Activated CD8-positive, alpha-beta T cell treated with anti-CD3 and anti-CD28 coated beads for 36 hours (primary cell): Measurements from ENCODE around the gene TSKU. TPM values are rescaled to one million over a fixed set of nuclear protein-coding genes. Genes with fewer than 3 reads are reported as not detected.
"Not testable (repeated sequence)": the region's sequence is repeated elsewhere in the genome, so short reads cannot be mapped to it uniquely, and the experiment has no call there.

Source experiments
- ATAC-seq: fragments of 200-7000 bp; cut with Tn5 transposase; one replicate; pipeline ENCODE4 v1.10.0; 2021; ENCODE audit warnings: mild to moderate bottlenecking, moderate library complexity
- CTCF ChIA-PET: fragments of 350-600 bp; sonication (Branson Sonifier 250); formaldehyde crosslinking; loops from one replicate; lab custom pipeline; 2021; ENCODE audit warnings: antibody characterized with exemption; lab: Charles Lee
- POLR2A ChIA-PET: fragments of 350-600 bp; sonication (Branson Sonifier 250); formaldehyde crosslinking; loops from one replicate; lab custom pipeline; 2021; ENCODE audit warnings: antibody characterized with exemption; lab: Charles Lee
- DNase-seq: peaks from one replicate; pipeline ENCODE4 v3.0.0-alpha.2; 2020
- H3K27ac Mint-ChIP-seq: one replicate; pipeline ENCODE4 v1.8.0; 2021; ENCODE audit warnings: mild to moderate bottlenecking, mixed read lengths
- H3K27me3 Mint-ChIP-seq: one replicate; pipeline ENCODE4 v1.8.0; 2021; ENCODE audit warnings: mixed read lengths
- H3K36me3 Mint-ChIP-seq: one replicate; pipeline ENCODE4 v1.8.0; 2021; ENCODE audit warnings: low read depth, mixed read lengths
- H3K4me1 Mint-ChIP-seq: one replicate; pipeline ENCODE4 v1.8.0; 2021; ENCODE audit warnings: low read depth, mixed read lengths
- H3K4me3 Mint-ChIP-seq: one replicate; pipeline ENCODE4 v1.8.0; 2021; ENCODE audit warnings: mild to moderate bottlenecking, moderate library complexity, mixed read lengths
- H3K9me3 Mint-ChIP-seq: one replicate; pipeline ENCODE4 v1.8.0; 2021; ENCODE audit warnings: mixed read lengths
- CTCF ChIP-seq: fragments of 200-600 bp; IDR thresholded peaks from one replicate; pipeline ENCODE4 v1.8.0; 2022; ENCODE audit warnings: antibody characterized with exemption, mild to moderate bottlenecking
- intact Hi-C: fragments of 100-400 bp; cut with micrococcal nuclease; formaldehyde crosslinking; loops from one replicate; pipeline ENCODE4 v1.10.0; 2022
- total RNA-seq, 2 experiments: library from RNA; stranded (reverse); gene quantifications; one replicate each; pipeline ENCODE4 v1.2.3, GENCODE V29; 2021

The TSKU gene
- total RNA-seq, 2 experiments from 2014 or later: 6.5 to 8.4 TPM

- peaks cover 10% of the 10 kb centered on the region for H3K4me1 Mint-ChIP-seq
- H3K9me3 Mint-ChIP-seq: peaks cover 1% of the 10 kb centered on the region
- peaks cover 2% of the 10 kb centered on the region for H3K27me3 Mint-ChIP-seq
- DNase-seq (no peak), ATAC-seq (no peak)
- intact Hi-C loops: no loop called here
- no peaks in the 10 kb centered on the region for H3K36me3 Mint-ChIP-seq
- H3K4me3 Mint-ChIP-seq: no peak overlapping the region
- POLR2A ChIA-PET: no interaction called here
- CTCF ChIA-PET: interaction anchor here (1.0 to 1.7 kb wide), 5 partner anchors 15 to 148 kb away, joined by 3 to 6 read pairs (median 5); no protein-coding TSS in a partner anchor
- TF ChIP-seq CTCF: no peak
- no peak overlapping the region for H3K27ac Mint-ChIP-seq
Observed at GRCh38 chr11:76823481-76824028, 40.4 kb downstream of the TSKU start.

GRCh38 chr11:76824083-76824939 lies 41.2 kb downstream of the TSKU start:
- H3K27ac Mint-ChIP-seq: no peak overlapping the region
- no peak overlapping the region for H3K4me3 Mint-ChIP-seq
- intact Hi-C loops: no loop called here
- H3K27me3 Mint-ChIP-seq: peaks cover 2% of the 10 kb centered on the region
- ChIA-PET POLR2A (no interaction called here), CTCF (interaction anchor here (0.8 to 1.7 kb wide), 6 partner anchors 16 to 147 kb away, joined by 3 to 6 read pairs (median 4); no protein-coding TSS in a partner anchor)
- DNase-seq (no peak), ATAC-seq (no peak)
- no peaks in the 10 kb centered on the region for H3K36me3 Mint-ChIP-seq
- peaks cover 10% of the 10 kb centered on the region for H3K4me1 Mint-ChIP-seq
- TF ChIP-seq CTCF: no peak
- peaks cover 1% of the 10 kb centered on the region for H3K9me3 Mint-ChIP-seq

- Mint-ChIP-seq H3K4me1 (peaks cover 10% of the 10 kb centered on the region), H3K36me3 (no peaks in the 10 kb centered on the region), H3K4me3 (no peak overlapping the region), H3K27me3 (peaks cover 3% of the 10 kb centered on the region), H3K27ac (no peak overlapping the region), H3K9me3 (peaks cover 1% of the 10 kb centered on the region)
- ATAC-seq (no peak), DNase-seq (no peak)
- TF ChIP-seq CTCF: no peak
- CTCF ChIA-PET: interaction anchor here (0.8 to 1.7 kb wide), 5 partner anchors 17 to 103 kb away, joined by 3 to 6 read pairs (median 5); no protein-coding TSS in a partner anchor
- intact Hi-C loops: no loop called here
- POLR2A ChIA-PET: no interaction called here
Observed at GRCh38 chr11:76824980-76825725, 42.0 kb downstream of the TSKU start.

GRCh38 chr11:76825726-76826396 lies 42.7 kb downstream of the TSKU start:
- Mint-ChIP-seq H3K27me3 (peaks cover 3% of the 10 kb centered on the region), H3K4me1 (peaks cover 10% of the 10 kb centered on the region), H3K4me3 (no peak overlapping the region), H3K9me3 (peaks cover 1% of the 10 kb centered on the region), H3K36me3 (no peaks in the 10 kb centered on the region), H3K27ac (no peak overlapping the region)
- ChIA-PET POLR2A (no interaction called here), CTCF (interaction anchor here (1.2 kb wide), 1 partner anchor 94 kb away, joined by 3 read pairs; no protein-coding TSS in a partner anchor)
- DNase-seq (no peak), ATAC-seq (no peak)
- intact Hi-C loops: no loop called here
- TF ChIP-seq CTCF: no peak

- intact Hi-C loops, H3K27ac Mint-ChIP-seq, H3K27me3 Mint-ChIP-seq, POLR2A ChIA-PET, H3K4me3 Mint-ChIP-seq, H3K36me3 Mint-ChIP-seq, ATAC-seq, H3K9me3 Mint-ChIP-seq, DNase-seq: not testable (repeated sequence)
- H3K4me1 Mint-ChIP-seq: peaks cover 10% of the 10 kb centered on the region
- CTCF ChIA-PET: interaction anchor here (1.2 kb wide), 1 partner anchor 93 kb away, joined by 3 read pairs; no protein-coding TSS in a partner anchor
Observed at GRCh38 chr11:76826508-76826907, 43.4 kb downstream of the TSKU start.

GRCh38 chr11:76827005-76827404 lies 43.8 kb downstream of the TSKU start:
- CTCF ChIA-PET, intact Hi-C loops, DNase-seq, POLR2A ChIA-PET, H3K4me3 Mint-ChIP-seq, H3K27me3 Mint-ChIP-seq, H3K27ac Mint-ChIP-seq, ATAC-seq, H3K36me3 Mint-ChIP-seq, H3K9me3 Mint-ChIP-seq: not testable (repeated sequence)
- peaks cover 10% of the 10 kb centered on the region for H3K4me1 Mint-ChIP-seq
